ENCODE measurements around the gene IGFBP2.

- TF ChIP-seq, protein P1, sequence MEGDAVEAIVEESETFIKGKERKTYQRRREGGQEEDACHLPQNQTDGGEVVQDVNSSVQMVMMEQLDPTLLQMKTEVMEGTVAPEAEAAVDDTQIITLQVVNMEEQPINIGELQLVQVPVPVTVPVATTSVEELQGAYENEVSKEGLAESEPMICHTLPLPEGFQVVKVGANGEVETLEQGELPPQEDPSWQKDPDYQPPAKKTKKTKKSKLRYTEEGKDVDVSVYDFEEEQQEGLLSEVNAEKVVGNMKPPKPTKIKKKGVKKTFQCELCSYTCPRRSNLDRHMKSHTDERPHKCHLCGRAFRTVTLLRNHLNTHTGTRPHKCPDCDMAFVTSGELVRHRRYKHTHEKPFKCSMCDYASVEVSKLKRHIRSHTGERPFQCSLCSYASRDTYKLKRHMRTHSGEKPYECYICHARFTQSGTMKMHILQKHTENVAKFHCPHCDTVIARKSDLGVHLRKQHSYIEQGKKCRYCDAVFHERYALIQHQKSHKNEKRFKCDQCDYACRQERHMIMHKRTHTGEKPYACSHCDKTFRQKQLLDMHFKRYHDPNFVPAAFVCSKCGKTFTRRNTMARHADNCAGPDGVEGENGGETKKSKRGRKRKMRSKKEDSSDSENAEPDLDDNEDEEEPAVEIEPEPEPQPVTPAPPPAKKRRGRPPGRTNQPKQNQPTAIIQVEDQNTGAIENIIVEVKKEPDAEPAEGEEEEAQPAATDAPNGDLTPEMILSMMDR (optimal IDR thresholded peaks at IDR 0.05 in 1 of 3, IDR thresholded peaks at IDR 0.05 in 1 of 3, conservative IDR thresholded peaks at IDR 0.05 in 1 of 3; ENCODE audit: extremely low read depth in 1 of 3, insufficient read depth in 2 of 3, low read length in 3 of 3) = no peak
- no peak for TF ChIP-seq EZH2 (IDR thresholded peaks at IDR 0.05; ENCODE audit: low read length)
Measured at GRCh38 chr2:216645636-216645950, 12.4 kb downstream of the IGFBP2 start.

Data from keratinocyte (primary cell).